Measurements from ENCODE around the gene ESR1.

Gene ESR1

DNA sequence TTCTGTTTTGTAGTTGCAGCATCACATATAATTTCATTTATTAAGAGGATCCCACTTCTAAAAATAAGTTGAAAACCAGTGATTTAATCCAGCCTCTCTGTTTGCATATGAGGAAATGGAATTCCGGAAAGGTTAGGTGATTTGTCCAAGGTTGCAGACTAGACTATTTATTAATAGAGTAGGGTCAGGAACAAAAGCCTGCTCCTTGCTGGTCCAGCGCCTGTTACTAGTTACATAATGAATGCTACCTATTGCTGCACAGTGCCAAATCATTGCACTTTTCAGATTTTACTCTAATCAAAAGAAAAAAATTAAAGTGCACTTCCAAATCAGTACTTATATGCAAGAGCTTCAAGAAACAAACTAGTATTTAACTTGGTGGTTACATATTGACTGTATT is 238.6 kb downstream of the ESR1 start:
- no peaks in the 10 kb centered on the region for H3K27me3 ChIP-seq (ENCODE audit: control insufficient read depth, insufficient read depth, low read length)
- DNase-seq (ENCODE audit: low read depth, low spot score), result no peak
- no peaks in the 10 kb centered on the region for H3K36me3 ChIP-seq (ENCODE audit: control insufficient read depth, insufficient read depth, low read length)
- no peaks in the 10 kb centered on the region for H3K9me3 ChIP-seq (ENCODE audit: control insufficient read depth, insufficient read depth, low read length)
- no peak overlapping the region for H3K27ac ChIP-seq (ENCODE audit: low read length)
- no peaks in the 10 kb centered on the region for H3K4me1 ChIP-seq (ENCODE audit: control insufficient read depth, insufficient read depth, low read length)
- WGBS (ENCODE audit: insufficient coverage, insufficient read length), result no CpG with 5 or more reads among the region's 2 CpGs
- H3K4me3 ChIP-seq (ENCODE audit: low read length), result no peak overlapping the region

DNA sequence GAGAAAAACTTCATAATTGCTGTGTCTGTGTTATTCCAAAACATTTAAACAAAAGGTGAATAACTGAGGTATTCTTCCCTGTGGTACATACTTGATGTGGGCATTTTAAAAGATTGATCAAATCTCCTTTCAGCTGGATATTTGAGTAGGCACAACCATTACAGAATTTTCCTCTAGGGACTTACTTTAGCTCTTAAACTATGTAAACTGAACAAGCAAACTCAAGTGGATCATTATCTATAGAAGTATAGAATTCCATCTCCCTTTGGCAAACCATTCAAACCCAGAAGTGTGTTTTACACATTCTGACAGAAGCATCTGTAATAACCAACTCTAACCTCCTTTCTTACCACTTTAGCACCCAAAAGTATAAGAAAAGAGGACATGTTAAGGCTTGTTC is 241.4 kb downstream of the ESR1 start:
- no peak for DNase-seq (ENCODE audit: low read depth, low spot score)
- no peaks in the 10 kb centered on the region for H3K36me3 ChIP-seq (ENCODE audit: control insufficient read depth, insufficient read depth, low read length)
- no peaks in the 10 kb centered on the region for H3K9me3 ChIP-seq (ENCODE audit: control insufficient read depth, insufficient read depth, low read length)
- no peaks in the 10 kb centered on the region for H3K27me3 ChIP-seq (ENCODE audit: control insufficient read depth, insufficient read depth, low read length)
- H3K4me3 ChIP-seq (ENCODE audit: low read length), result no peak overlapping the region
- no peak overlapping the region for H3K27ac ChIP-seq (ENCODE audit: low read length)
- no peaks in the 10 kb centered on the region for H3K4me1 ChIP-seq (ENCODE audit: control insufficient read depth, insufficient read depth, low read length)

DNA sequence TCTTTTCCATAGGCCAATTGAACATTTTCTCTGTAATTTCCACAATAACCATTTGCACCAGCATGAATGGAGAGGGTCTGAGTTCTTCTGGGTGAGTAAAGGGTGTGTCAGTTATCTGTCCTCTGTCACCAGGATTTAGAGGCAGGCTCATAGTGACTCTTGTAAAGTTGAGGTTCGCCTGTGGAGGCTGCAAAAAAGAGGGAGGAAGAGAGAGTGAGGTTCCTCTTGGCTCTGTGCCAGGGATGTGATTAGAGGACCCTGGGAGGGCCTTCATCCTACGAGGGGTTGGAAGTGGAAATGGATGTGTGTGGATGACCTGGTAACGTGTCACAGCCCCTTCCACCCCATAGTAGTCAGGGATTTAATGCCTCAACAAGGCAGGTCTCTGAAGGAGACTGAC is 242.0 kb downstream of the ESR1 start:
- no peaks in the 10 kb centered on the region for H3K9me3 ChIP-seq (ENCODE audit: control insufficient read depth, insufficient read depth, low read length)

DNA sequence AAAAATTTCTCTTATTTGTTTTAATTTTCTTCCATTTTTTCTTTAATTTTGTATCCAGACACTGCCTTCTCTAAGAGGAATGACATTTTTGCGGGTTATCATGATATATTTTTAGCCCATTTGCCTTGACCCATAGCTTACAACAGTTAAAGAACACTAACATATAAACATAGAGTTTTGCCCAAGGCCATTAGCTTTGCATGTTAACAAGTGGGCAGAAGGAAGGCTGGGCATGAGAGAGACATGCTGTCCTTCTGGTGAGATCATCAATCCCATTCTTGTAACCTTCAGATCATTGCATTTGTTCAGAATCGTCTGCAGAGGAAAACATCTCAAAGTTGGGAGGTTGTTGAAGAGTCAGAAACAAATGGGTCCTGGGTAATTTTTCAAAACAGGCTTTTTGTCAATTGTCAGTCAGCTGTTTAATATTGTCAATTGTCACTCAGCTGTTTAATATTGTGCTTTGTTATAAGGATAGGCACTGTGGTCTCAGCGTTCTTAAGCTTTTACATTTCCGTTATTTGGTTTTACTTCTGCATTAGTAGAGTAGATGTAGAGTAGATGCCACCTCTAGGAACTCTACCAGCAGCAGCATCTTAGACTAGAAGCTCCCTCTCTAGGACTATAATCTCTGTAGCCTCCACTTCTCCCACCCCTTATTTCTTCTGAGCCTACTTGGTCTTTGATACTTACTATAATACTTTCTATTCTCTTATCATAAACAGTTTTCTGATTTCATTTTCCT is 243.1 kb downstream of the ESR1 start:
- no peak overlapping the region for H3K27ac ChIP-seq (ENCODE audit: low read length)
- WGBS (ENCODE audit: insufficient coverage, insufficient read length), result no CpG with 5 or more reads among the region's 4 CpGs
- no peaks in the 10 kb centered on the region for H3K27me3 ChIP-seq (ENCODE audit: control insufficient read depth, insufficient read depth, low read length)
- DNase-seq (ENCODE audit: low read depth, low spot score), result no peak
- H3K9me3 ChIP-seq (ENCODE audit: control insufficient read depth, insufficient read depth, low read length), result no peaks in the 10 kb centered on the region
- H3K4me3 ChIP-seq (ENCODE audit: low read length), result no peak overlapping the region
- no peaks in the 10 kb centered on the region for H3K36me3 ChIP-seq (ENCODE audit: control insufficient read depth, insufficient read depth, low read length)
- H3K4me1 ChIP-seq (ENCODE audit: control insufficient read depth, insufficient read depth, low read length), result no peaks in the 10 kb centered on the region

More for the DNA sequence above, 242.0 kb downstream of the ESR1 start:
- Histone ChIP-seq H3K4me1 (ENCODE audit: control insufficient read depth, insufficient read depth, low read length) (no peaks in the 10 kb centered on the region), H3K27me3 (ENCODE audit: control insufficient read depth, insufficient read depth, low read length) (no peaks in the 10 kb centered on the region), H3K27ac (ENCODE audit: low read length) (no peak overlapping the region), H3K4me3 (ENCODE audit: low read length) (no peak overlapping the region), H3K36me3 (ENCODE audit: control insufficient read depth, insufficient read depth, low read length) (no peaks in the 10 kb centered on the region)
- no peak for DNase-seq (ENCODE audit: low read depth, low spot score)
- WGBS (ENCODE audit: insufficient coverage, insufficient read length), result no CpG with 5 or more reads among the region's 3 CpGs

DNA sequence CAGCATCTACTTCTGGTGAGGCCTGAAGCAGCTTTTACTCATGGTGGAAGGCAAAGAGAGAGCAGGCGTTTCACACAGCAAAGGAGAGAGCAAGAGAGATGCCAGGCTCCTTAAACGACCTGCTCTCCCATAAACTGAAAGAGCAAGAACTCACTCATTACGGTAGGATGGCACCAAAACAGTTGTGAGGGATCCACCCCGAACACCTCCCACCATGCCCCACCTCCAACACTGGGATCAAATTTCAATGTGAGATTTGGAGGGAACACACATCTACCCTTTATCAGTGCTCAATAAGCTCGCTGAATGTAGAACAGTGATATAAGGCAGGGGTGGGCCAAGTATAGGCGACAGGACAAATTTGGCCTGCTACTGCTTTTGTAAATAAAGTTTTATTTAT is 244.6 kb downstream of the ESR1 start:
- H3K9me3 ChIP-seq (ENCODE audit: control insufficient read depth, insufficient read depth, low read length), result no peaks in the 10 kb centered on the region
- no peaks in the 10 kb centered on the region for H3K36me3 ChIP-seq (ENCODE audit: control insufficient read depth, insufficient read depth, low read length)
- no peaks in the 10 kb centered on the region for H3K27me3 ChIP-seq (ENCODE audit: control insufficient read depth, insufficient read depth, low read length)
- H3K4me1 ChIP-seq (ENCODE audit: control insufficient read depth, insufficient read depth, low read length), result no peaks in the 10 kb centered on the region
- no peak for DNase-seq (ENCODE audit: low read depth, low spot score)
- H3K4me3 ChIP-seq (ENCODE audit: low read length), result no peak overlapping the region
- H3K27ac ChIP-seq (ENCODE audit: low read length), result no peak overlapping the region
- WGBS (ENCODE audit: insufficient coverage, insufficient read length), result no CpG with 5 or more reads among the region's 6 CpGs

DNA sequence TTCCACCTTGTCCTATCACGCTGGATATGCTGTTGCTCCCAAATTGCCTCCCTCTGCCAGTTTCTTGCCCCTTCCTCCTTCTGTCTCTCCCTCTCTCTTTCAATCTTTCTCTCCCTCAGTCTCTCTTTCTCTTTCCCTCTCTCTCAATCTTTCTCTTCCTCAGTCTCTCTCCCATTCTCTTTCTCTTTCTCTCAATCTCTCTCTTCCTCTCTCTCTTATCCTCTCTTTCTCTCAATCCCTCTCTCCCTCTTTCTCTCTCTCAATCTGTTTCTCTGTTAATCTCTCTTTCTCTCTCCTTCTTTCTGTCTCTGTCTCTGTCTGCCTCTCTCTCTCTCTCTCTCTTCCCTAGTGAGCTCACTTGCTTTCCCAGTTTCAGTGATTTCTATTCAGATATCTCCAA is 245.8 kb downstream of the ESR1 start:
- no peak overlapping the region for H3K4me3 ChIP-seq (ENCODE audit: low read length)
- H3K27ac ChIP-seq (ENCODE audit: low read length), result no peak overlapping the region
- WGBS (ENCODE audit: insufficient coverage, insufficient read length), result no CpG with 5 or more reads among the region's 1 CpG
- no peak for DNase-seq (ENCODE audit: low read depth, low spot score)
- H3K27me3 ChIP-seq (ENCODE audit: control insufficient read depth, insufficient read depth, low read length), result no peaks in the 10 kb centered on the region
- no peaks in the 10 kb centered on the region for H3K4me1 ChIP-seq (ENCODE audit: control insufficient read depth, insufficient read depth, low read length)
- H3K36me3 ChIP-seq (ENCODE audit: control insufficient read depth, insufficient read depth, low read length), result no peaks in the 10 kb centered on the region
- no peaks in the 10 kb centered on the region for H3K9me3 ChIP-seq (ENCODE audit: control insufficient read depth, insufficient read depth, low read length)

DNA sequence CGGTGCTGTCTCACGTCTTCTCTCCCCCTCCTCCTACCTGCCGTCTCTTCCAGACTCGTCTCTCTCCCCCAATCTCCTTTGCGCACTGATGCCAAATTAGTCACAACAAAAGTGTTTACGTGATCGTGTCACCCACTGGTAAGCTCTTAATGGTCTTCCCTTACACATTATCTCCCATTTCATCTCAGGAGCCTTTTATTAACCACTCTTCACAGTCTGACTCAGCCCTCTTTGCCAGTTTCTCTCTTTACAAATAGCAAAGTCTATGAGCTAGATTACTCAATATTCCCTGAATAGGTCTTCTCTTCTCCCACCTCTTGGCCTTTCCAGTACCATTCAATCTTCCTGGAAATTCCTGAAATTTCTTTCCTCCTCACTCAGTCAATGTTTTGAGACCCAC is 247.0 kb downstream of the ESR1 start:
- Histone ChIP-seq H3K27ac (ENCODE audit: low read length) (no peak overlapping the region), H3K4me1 (ENCODE audit: control insufficient read depth, insufficient read depth, low read length) (no peaks in the 10 kb centered on the region), H3K4me3 (ENCODE audit: low read length) (no peak overlapping the region), H3K9me3 (ENCODE audit: control insufficient read depth, insufficient read depth, low read length) (no peaks in the 10 kb centered on the region), H3K27me3 (ENCODE audit: control insufficient read depth, insufficient read depth, low read length) (no peaks in the 10 kb centered on the region), H3K36me3 (ENCODE audit: control insufficient read depth, insufficient read depth, low read length) (no peaks in the 10 kb centered on the region)
- WGBS (ENCODE audit: insufficient coverage, insufficient read length), result no CpG with 5 or more reads among the region's 7 CpGs
- DNase-seq (ENCODE audit: low read depth, low spot score), result no peak

DNA sequence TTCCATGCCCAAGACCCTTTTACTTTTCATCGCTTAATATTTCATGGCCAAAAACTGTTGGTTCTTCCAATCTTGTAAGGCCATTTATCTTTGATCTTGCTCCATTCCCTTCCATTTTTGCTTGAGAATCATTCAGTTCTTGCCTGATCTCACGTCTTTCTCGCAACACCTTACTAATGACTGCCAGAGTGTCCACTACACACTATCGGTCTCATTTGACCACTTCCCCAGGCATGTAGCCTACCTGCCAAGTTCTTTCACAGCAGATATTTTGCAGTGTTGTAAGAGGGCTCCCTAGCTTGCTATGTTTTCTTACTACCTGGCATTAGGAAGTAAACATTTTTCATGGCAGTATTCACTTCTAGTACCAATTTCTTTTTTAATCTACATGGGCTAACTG is 248.0 kb downstream of the ESR1 start:
- Histone ChIP-seq H3K4me3 (ENCODE audit: low read length) (no peak overlapping the region), H3K4me1 (ENCODE audit: control insufficient read depth, insufficient read depth, low read length) (no peaks in the 10 kb centered on the region), H3K27me3 (ENCODE audit: control insufficient read depth, insufficient read depth, low read length) (no peaks in the 10 kb centered on the region), H3K36me3 (ENCODE audit: control insufficient read depth, insufficient read depth, low read length) (no peaks in the 10 kb centered on the region), H3K27ac (ENCODE audit: low read length) (no peak overlapping the region), H3K9me3 (ENCODE audit: control insufficient read depth, insufficient read depth, low read length) (no peaks in the 10 kb centered on the region)
- DNase-seq (ENCODE audit: low read depth, low spot score), result no peak
- no CpG with 5 or more reads among the region's 4 CpGs for WGBS (ENCODE audit: insufficient coverage, insufficient read length)

DNA sequence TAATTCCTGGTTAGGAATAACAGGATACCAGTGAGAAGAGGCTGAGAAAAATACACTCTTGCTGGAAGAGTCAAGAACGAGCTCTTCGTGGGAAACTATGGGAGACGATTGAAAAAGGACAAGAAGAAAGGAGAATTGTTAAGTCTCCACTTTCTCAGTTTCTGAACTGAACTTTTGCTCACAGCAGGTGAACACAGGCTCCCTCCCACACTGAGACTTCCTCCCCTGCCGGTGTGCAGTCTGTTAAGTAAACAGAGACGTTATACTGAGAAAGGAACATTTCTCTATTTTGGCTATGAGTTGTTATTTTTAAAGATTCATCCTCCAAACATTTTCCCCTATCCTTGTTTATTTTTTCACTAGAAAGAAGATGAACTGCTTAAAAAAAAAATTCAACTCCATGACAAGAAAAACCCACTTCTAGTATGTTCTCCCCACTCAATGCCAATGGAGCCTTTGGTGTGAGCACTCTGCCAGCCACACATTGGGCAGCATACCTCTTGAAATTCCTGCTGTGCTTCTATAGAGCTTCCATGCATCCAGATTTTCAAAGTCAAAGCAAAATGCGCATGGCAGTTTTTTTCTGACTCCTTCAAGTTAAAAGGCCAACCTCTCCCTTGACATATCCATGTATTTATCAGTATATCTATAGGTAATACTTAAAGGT is 250.5 kb downstream of the ESR1 start:
- H3K4me1 ChIP-seq (ENCODE audit: control insufficient read depth, insufficient read depth, low read length), result no peaks in the 10 kb centered on the region
- no peaks in the 10 kb centered on the region for H3K27me3 ChIP-seq (ENCODE audit: control insufficient read depth, insufficient read depth, low read length)
- H3K4me3 ChIP-seq (ENCODE audit: low read length), result no peak overlapping the region
- H3K9me3 ChIP-seq (ENCODE audit: control insufficient read depth, insufficient read depth, low read length), result no peaks in the 10 kb centered on the region
- no peak overlapping the region for H3K27ac ChIP-seq (ENCODE audit: low read length)
- WGBS (ENCODE audit: insufficient coverage, insufficient read length), result no CpG with 5 or more reads among the region's 6 CpGs
- H3K36me3 ChIP-seq (ENCODE audit: control insufficient read depth, insufficient read depth, low read length), result no peaks in the 10 kb centered on the region
- no peak for DNase-seq (ENCODE audit: low read depth, low spot score)

DNA sequence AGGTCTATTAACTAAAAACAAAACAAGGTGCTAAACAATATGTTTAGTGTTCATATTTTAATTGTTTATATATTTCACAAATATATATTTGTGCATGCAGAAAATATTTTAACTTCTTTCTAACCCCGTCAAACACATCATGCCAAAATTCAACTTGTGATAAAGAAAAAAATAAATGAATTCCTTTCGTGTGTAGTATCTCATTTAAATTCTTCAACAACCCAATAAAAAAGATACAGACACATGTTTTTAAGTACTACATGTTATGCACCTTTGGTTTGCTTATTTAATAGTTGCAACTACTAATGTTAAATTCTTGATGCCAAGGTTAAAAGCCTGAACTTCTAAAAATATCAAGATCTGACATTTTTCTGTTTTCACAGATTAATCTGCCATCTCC is 252.4 kb downstream of the ESR1 start:
- no CpG with 5 or more reads among the region's 2 CpGs for WGBS (ENCODE audit: insufficient coverage, insufficient read length)
- Histone ChIP-seq H3K36me3 (ENCODE audit: control insufficient read depth, insufficient read depth, low read length) (no peaks in the 10 kb centered on the region), H3K4me3 (ENCODE audit: low read length) (no peak overlapping the region), H3K27me3 (ENCODE audit: control insufficient read depth, insufficient read depth, low read length) (no peaks in the 10 kb centered on the region), H3K27ac (ENCODE audit: low read length) (no peak overlapping the region), H3K4me1 (ENCODE audit: control insufficient read depth, insufficient read depth, low read length) (no peaks in the 10 kb centered on the region), H3K9me3 (ENCODE audit: control insufficient read depth, insufficient read depth, low read length) (no peaks in the 10 kb centered on the region)
- no peak for DNase-seq (ENCODE audit: low read depth, low spot score)

DNA sequence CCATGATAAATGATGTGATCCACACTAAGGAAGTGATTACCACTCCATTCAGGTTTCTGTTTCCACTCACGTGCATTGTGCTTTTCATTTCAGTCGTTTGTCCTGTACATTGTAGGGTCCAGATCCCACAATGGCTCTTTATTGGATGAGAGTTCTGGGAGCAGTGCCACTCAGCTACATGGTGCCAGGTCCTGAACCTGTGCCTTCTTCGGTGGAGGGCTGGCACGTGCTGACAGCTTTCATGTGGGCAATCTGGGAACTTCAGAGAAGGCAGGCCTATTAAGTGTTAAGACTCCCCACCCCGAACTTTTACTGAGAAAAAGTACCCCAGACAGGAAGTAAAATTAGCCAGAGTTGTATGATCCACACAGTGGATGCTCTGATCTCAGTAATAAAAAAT is 255.0 kb downstream of the ESR1 start:
- Histone ChIP-seq H3K27ac (ENCODE audit: low read length) (no peak overlapping the region), H3K9me3 (ENCODE audit: control insufficient read depth, insufficient read depth, low read length) (no peaks in the 10 kb centered on the region), H3K4me1 (ENCODE audit: control insufficient read depth, insufficient read depth, low read length) (no peaks in the 10 kb centered on the region), H3K4me3 (ENCODE audit: low read length) (no peak overlapping the region), H3K27me3 (ENCODE audit: control insufficient read depth, insufficient read depth, low read length) (no peaks in the 10 kb centered on the region), H3K36me3 (ENCODE audit: control insufficient read depth, insufficient read depth, low read length) (no peaks in the 10 kb centered on the region)
- no CpG with 5 or more reads among the region's 5 CpGs for WGBS (ENCODE audit: insufficient coverage, insufficient read length)
- no peak for DNase-seq (ENCODE audit: low read depth, low spot score)

Data from iPS DF 6.9 (cell line).